Parathyroid adenoma (tissue), 2 donors: ENCODE measurements around the gene SMARCD3.

Experiments used
- H2AFZ ChIP-seq: fragments of 300-600 bp; sonication (generic); one replicate; pipeline ENCODE4 v1.7.0; 2017; ENCODE audit warnings: antibody characterized with exemption, mild to moderate bottlenecking
- H3K27ac ChIP-seq: fragments of 300-600 bp; sonication (generic); one replicate; pipeline ENCODE4 v1.7.0; 2017
- H3K27me3 ChIP-seq: fragments of 300-600 bp; sonication (generic); one replicate; pipeline ENCODE4 v1.7.0; 2017; ENCODE audit warnings: low read length; ENCODE audit not compliant: control insufficient read depth, insufficient read depth
- H3K36me3 ChIP-seq: fragments of 300-600 bp; sonication (generic); one replicate; pipeline ENCODE4 v1.7.0; 2017; ENCODE audit warnings: low read length; ENCODE audit not compliant: control insufficient read depth, insufficient read depth
- H3K4me1 ChIP-seq: fragments of 300-600 bp; sonication (generic); one replicate; pipeline ENCODE4 v1.7.0; 2017; ENCODE audit warnings: control low read depth
- H3K4me2 ChIP-seq: fragments of 300-600 bp; sonication (generic); one replicate; pipeline ENCODE4 v1.7.0; 2017; ENCODE audit warnings: low read length
- H3K4me3 ChIP-seq: fragments of 300-600 bp; sonication (generic); one replicate; pipeline ENCODE4 v1.7.0; 2017; ENCODE audit warnings: low read depth, low read length
- H3K79me2 ChIP-seq: fragments of 300-600 bp; sonication (generic); one replicate; pipeline ENCODE4 v1.7.0; 2017; ENCODE audit warnings: control low read depth
- H3K9ac ChIP-seq: fragments of 300-600 bp; sonication (generic); one replicate; pipeline ENCODE4 v1.7.0; 2017; ENCODE audit warnings: mild to moderate bottlenecking
- H3K9me3 ChIP-seq: fragments of 300-600 bp; sonication (generic); one replicate; pipeline ENCODE4 v1.7.0; 2017; ENCODE audit warnings: low read length; ENCODE audit not compliant: control insufficient read depth
- CTCF ChIP-seq: fragments of 300-600 bp; sonication (generic); IDR thresholded peaks from one replicate; pipeline ENCODE4 v1.7.0; 2017; ENCODE audit warnings: antibody characterized with exemption, mild to moderate bottlenecking
- donor health status: primary hyperparathyroidism.

The SMARCD3 gene

GRCh38 chr7:151237244-151238189 is 11.0 kb downstream of the SMARCD3 start:
- Histone ChIP-seq H2AFZ (no peak overlapping the region), H3K4me3 (no peak overlapping the region), H3K9ac (no peak overlapping the region), H3K27ac (no peak overlapping the region), H3K9me3 (no peaks in the 10 kb centered on the region), H3K4me1 (peaks cover 9% of the 10 kb centered on the region), H3K4me2 (no peak overlapping the region), H3K27me3 (no peaks in the 10 kb centered on the region), H3K36me3 (no peaks in the 10 kb centered on the region), H3K79me2 (peaks cover 16% of the 10 kb centered on the region)
- no peak for TF ChIP-seq CTCF

- Histone ChIP-seq H3K4me3 (no peak overlapping the region), H3K9me3 (no peaks in the 10 kb centered on the region), H3K9ac (no peak overlapping the region), H3K79me2 (peaks cover 25% of the 10 kb centered on the region), H3K27me3 (no peaks in the 10 kb centered on the region), H3K36me3 (no peaks in the 10 kb centered on the region), H3K27ac (no peak overlapping the region), H3K4me2 (no peak overlapping the region), H2AFZ (no peak overlapping the region), H3K4me1 (peaks cover 15% of the 10 kb centered on the region)
- no peak for TF ChIP-seq CTCF
Measured at GRCh38 chr7:151236406-151236805, 12.1 kb downstream of the SMARCD3 start.

- Histone ChIP-seq H2AFZ (no peak overlapping the region), H3K4me2 (no peak overlapping the region), H3K9ac (no peak overlapping the region), H3K27ac (no peak overlapping the region), H3K36me3 (no peaks in the 10 kb centered on the region), H3K79me2 (peaks cover 25% of the 10 kb centered on the region), H3K4me3 (no peak overlapping the region), H3K4me1 (peaks cover 17% of the 10 kb centered on the region), H3K27me3 (no peaks in the 10 kb centered on the region), H3K9me3 (no peaks in the 10 kb centered on the region)
- TF ChIP-seq CTCF = no peak
Measured at GRCh38 chr7:151235091-151235787, 13.3 kb downstream of the SMARCD3 start.

- no peaks in the 10 kb centered on the region for H3K27me3 ChIP-seq
- peak overlapping the region; percentile 81 for H3K27ac ChIP-seq
- peak overlapping the region; percentile 62 for H3K4me2 ChIP-seq
- no peaks in the 10 kb centered on the region for H3K36me3 ChIP-seq
- peaks cover 17% of the 10 kb centered on the region for H3K4me1 ChIP-seq
- TF ChIP-seq CTCF = no peak
- H3K9me3 ChIP-seq = no peaks in the 10 kb centered on the region
- H3K79me2 ChIP-seq = peaks cover 27% of the 10 kb centered on the region
- H3K9ac ChIP-seq = no peak overlapping the region
- H2AFZ ChIP-seq = no peak overlapping the region
- H3K4me3 ChIP-seq = peak overlapping the region; percentile 87
Measured at GRCh38 chr7:151233804-151234203, 14.7 kb downstream of the SMARCD3 start.
